ENCODE results near the gene MMAA.

DNA sequence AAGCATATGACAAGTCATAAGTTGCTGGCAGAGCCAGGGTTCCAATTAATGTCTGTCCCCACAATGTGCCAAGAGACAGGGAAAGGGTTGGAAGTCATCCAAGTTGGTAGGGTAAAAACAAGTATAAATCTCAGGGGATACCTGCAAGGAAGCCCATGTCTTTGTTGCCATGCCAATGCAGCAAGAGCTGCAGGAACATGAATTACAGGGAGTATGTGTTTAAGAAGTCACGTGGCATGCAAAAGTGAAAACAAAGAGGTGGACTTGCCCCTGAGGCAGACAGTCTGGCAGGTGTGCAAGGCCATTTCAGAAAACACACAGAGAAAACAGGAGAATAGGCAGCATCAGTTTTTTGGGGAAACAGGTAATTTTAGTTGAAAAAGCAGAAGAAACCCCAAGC, 90.2 kb downstream of the MMAA start:
- TF ChIP-seq, protein P1, sequence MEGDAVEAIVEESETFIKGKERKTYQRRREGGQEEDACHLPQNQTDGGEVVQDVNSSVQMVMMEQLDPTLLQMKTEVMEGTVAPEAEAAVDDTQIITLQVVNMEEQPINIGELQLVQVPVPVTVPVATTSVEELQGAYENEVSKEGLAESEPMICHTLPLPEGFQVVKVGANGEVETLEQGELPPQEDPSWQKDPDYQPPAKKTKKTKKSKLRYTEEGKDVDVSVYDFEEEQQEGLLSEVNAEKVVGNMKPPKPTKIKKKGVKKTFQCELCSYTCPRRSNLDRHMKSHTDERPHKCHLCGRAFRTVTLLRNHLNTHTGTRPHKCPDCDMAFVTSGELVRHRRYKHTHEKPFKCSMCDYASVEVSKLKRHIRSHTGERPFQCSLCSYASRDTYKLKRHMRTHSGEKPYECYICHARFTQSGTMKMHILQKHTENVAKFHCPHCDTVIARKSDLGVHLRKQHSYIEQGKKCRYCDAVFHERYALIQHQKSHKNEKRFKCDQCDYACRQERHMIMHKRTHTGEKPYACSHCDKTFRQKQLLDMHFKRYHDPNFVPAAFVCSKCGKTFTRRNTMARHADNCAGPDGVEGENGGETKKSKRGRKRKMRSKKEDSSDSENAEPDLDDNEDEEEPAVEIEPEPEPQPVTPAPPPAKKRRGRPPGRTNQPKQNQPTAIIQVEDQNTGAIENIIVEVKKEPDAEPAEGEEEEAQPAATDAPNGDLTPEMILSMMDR (IDR thresholded peaks at IDR 0.05; ENCODE audit: insufficient read depth, low read length) = no peak
- TF ChIP-seq POLR2AphosphoS5 (IDR thresholded peaks at IDR 0.05; ENCODE audit: low read depth) (no peak), GABPA (IDR thresholded peaks at IDR 0.05; ENCODE audit: low read depth) (no peak), SPI1 (IDR thresholded peaks at IDR 0.05; ENCODE audit: borderline replicate concordance, low read depth) (no peak)
- TF ChIP-seq, protein P2, sequence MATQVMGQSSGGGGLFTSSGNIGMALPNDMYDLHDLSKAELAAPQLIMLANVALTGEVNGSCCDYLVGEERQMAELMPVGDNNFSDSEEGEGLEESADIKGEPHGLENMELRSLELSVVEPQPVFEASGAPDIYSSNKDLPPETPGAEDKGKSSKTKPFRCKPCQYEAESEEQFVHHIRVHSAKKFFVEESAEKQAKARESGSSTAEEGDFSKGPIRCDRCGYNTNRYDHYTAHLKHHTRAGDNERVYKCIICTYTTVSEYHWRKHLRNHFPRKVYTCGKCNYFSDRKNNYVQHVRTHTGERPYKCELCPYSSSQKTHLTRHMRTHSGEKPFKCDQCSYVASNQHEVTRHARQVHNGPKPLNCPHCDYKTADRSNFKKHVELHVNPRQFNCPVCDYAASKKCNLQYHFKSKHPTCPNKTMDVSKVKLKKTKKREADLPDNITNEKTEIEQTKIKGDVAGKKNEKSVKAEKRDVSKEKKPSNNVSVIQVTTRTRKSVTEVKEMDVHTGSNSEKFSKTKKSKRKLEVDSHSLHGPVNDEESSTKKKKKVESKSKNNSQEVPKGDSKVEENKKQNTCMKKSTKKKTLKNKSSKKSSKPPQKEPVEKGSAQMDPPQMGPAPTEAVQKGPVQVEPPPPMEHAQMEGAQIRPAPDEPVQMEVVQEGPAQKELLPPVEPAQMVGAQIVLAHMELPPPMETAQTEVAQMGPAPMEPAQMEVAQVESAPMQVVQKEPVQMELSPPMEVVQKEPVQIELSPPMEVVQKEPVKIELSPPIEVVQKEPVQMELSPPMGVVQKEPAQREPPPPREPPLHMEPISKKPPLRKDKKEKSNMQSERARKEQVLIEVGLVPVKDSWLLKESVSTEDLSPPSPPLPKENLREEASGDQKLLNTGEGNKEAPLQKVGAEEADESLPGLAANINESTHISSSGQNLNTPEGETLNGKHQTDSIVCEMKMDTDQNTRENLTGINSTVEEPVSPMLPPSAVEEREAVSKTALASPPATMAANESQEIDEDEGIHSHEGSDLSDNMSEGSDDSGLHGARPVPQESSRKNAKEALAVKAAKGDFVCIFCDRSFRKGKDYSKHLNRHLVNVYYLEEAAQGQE (IDR thresholded peaks at IDR 0.05; ENCODE audit: insufficient replicate concordance, low read depth) = no peak
